Pancreas (tissue), 10 donors: Measurements from ENCODE around the gene CNTN1. TPM values are rescaled to one million over a fixed set of nuclear protein-coding genes. Genes with fewer than 3 reads are reported as not detected.
"Not testable (repeated sequence)": the region's sequence is repeated elsewhere in the genome, so short reads cannot be mapped to it uniquely, and the experiment has no call there.

Source experiments
- ATAC-seq, 4 donors: fragments of 200-7000 bp; cut with Tn5 transposase; one replicate each; pipeline versions ENCODE4 v1.8.0 to v1.9.1; 2020; ENCODE audit warnings: mild to moderate bottlenecking in 4 of 4, moderate library complexity in 4 of 4
- DNase-seq, 6 donors: peaks; one replicate each; pipeline ENCODE4 v3.0.0-alpha.2; 2020
- FAIRE-seq: peaks from 2 replicates; lab custom pipeline; 2012; peaks lifted over from hg19 to GRCh38; lab: Jason Lieb, UNC
- H3K27ac ChIP-seq, 4 donors: fragments of 200-600 bp; sonication (generic); 1 replicate in 3 of 4; 2 replicates in 1 of 4; pipeline versions ENCODE4 v1.5.0 to v1.8.0; 2020
- H3K27me3 ChIP-seq, 4 donors: fragments of 200-600 bp; one replicate each; pipeline ENCODE4 v1.8.0; 2021
- H3K36me3 ChIP-seq, 3 donors: fragments of 200-600 bp; sonication (generic) in 1 of 3; one replicate each; pipeline versions ENCODE4 v1.5.0 to v1.8.0; 2020 to 2021
- H3K4me1 ChIP-seq, 3 donors: fragments of 200-600 bp; one replicate each; pipeline ENCODE4 v1.8.0; 2021
- H3K4me3 ChIP-seq, 4 donors: fragments of 200-600 bp; sonication (generic) in 2 of 4; one replicate each; pipeline versions ENCODE4 v1.5.0 to v1.8.0; 2020 to 2021
- H3K9me3 ChIP-seq, 4 donors: fragments of 200-600 bp; one replicate each; pipeline ENCODE4 v1.8.0; 2021
- WGBS, 2 donors: extraction: QIAGEN DNeasy Blood & Tissue Kit; methylation state at CpG; one replicate each; pipeline ENCODE4 v1.1.7; 2013; 5-methylcytosine and 5-hydroxymethylcytosine counted together
- intact Hi-C, 3 donors: fragments of 100-400 bp; cut with DNase I; formaldehyde crosslinking; loops; one replicate each; pipeline versions ENCODE4 v1.11.1 to v1.14.2; 2022
- polyA plus RNA-seq, 2 donors: library from polyadenylated mRNA; stranded (reverse); fragments of 200-250 nt; gene quantifications; one replicate each; pipeline ENCODE4 v1.2.3, GENCODE V29; 2013
- total RNA-seq, 6 donors: library from RNA; stranded (reverse); fragmentation: NEBNext Ultra II Directional in 4 of 6; extraction: Animal tissue kit (Norgen Biotek cat#: 25700) in 4 of 6; gene quantifications; one replicate each; pipeline versions ENCODE4 v1.2.1 to v1.2.4, GENCODE V29; 2021 to 2023
- TF ChIP-seq, protein P1 (sequence below), 4 donors: fragments of 200-600 bp; sonication (generic) in 3 of 4; IDR thresholded peaks; one replicate each; pipeline versions ENCODE4 v1.5.0 to v1.8.0; 2021; ENCODE audit warnings: antibody characterized with exemption in 4 of 4
- donor health status: healthy with polysubstance abuse.
- donor health status: DM: no; HTN: no; CAD: no; lungs with moderate emphysema.
- donor health status: DM: no; HTN: no; CAD: no.
- donor health status: control.
- donor health status: control.
- donor health status: Bipolar disorder and iron deficiency.
- donor health status: DM: yes; HTN: yes; CAD: no.
- donor health status: DM: no; HTN: no; CAD: no.
- donor health status: DM: no; HTN: no; CAD: no.
- donor health status: DM: yes; HTN: yes; CAD: no.

CNTN1 gene
- total and polyA plus RNA-seq, 8 donors: 1.4 to 13.9 (median 4.6) TPM

- no peak overlapping the region for H3K4me3 ChIP-seq
- H3K27me3 ChIP-seq: no peaks in the 10 kb centered on the region
- TF ChIP-seq, protein P1, sequence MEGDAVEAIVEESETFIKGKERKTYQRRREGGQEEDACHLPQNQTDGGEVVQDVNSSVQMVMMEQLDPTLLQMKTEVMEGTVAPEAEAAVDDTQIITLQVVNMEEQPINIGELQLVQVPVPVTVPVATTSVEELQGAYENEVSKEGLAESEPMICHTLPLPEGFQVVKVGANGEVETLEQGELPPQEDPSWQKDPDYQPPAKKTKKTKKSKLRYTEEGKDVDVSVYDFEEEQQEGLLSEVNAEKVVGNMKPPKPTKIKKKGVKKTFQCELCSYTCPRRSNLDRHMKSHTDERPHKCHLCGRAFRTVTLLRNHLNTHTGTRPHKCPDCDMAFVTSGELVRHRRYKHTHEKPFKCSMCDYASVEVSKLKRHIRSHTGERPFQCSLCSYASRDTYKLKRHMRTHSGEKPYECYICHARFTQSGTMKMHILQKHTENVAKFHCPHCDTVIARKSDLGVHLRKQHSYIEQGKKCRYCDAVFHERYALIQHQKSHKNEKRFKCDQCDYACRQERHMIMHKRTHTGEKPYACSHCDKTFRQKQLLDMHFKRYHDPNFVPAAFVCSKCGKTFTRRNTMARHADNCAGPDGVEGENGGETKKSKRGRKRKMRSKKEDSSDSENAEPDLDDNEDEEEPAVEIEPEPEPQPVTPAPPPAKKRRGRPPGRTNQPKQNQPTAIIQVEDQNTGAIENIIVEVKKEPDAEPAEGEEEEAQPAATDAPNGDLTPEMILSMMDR (IDR thresholded peaks at IDR 0.05): no peak
- FAIRE-seq: no peak
- H3K27ac ChIP-seq: no peak overlapping the region
- no peaks in the 10 kb centered on the region for H3K36me3 ChIP-seq
- WGBS, 2 donors: 78 to 88% methylated on average over 4 of the region's 4 CpGs
- no peak for DNase-seq
- no peak for ATAC-seq
- H3K4me1 ChIP-seq: no peaks in the 10 kb centered on the region
- intact Hi-C loops: no loop called here
- no peaks in the 10 kb centered on the region for H3K9me3 ChIP-seq
Observed at GRCh38 chr12:40727774-40728483, 35.7 kb downstream of the CNTN1 start.

GRCh38 chr12:40730281-40730680 lies 38.0 kb downstream of the CNTN1 start:
- intact Hi-C loops: no loop called here
- Histone ChIP-seq H3K36me3 (no peaks in the 10 kb centered on the region), H3K27me3 (no peaks in the 10 kb centered on the region), H3K4me3 (no peak overlapping the region), H3K27ac (no peak overlapping the region), H3K4me1 (no peaks in the 10 kb centered on the region), H3K9me3 (no peaks in the 10 kb centered on the region)
- WGBS, 2 donors: 48 to 54% methylated on average over 1 of the region's 1 CpG
- no peak for FAIRE-seq
- no peak for DNase-seq
- ATAC-seq: no peak
- TF ChIP-seq, protein P1 (IDR thresholded peaks at IDR 0.05): no peak

DNA sequence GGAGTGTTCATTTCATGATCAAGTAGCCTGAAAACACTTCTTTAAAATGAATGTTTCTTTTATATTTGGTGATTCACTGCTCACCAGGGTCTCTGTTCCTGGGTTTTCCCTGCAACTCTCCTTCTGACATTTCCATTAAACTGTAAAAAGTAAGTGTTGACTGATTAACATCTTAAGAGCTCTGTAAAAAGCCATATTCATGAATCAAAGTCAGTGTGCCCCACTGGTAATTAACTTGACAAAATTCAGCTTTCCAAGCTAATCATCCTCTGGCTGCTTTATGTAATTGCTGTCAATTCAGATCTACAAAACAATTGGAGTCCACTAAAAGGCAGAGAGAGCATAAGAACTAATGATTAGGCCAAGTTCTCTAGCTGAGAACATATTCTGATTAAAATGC lies 41.6 kb downstream of the CNTN1 start:
- DNase-seq: no peak
- intact Hi-C loops: no loop called here
- FAIRE-seq: no peak
- TF ChIP-seq, protein P1 (IDR thresholded peaks at IDR 0.05): no peak
- ATAC-seq: no peak
- H3K27me3 ChIP-seq: no peaks in the 10 kb centered on the region
- H3K27ac ChIP-seq: no peak overlapping the region
- H3K4me3 ChIP-seq: no peak overlapping the region
- H3K36me3 ChIP-seq: no peaks in the 10 kb centered on the region
- no peaks in the 10 kb centered on the region for H3K9me3 ChIP-seq
- H3K4me1 ChIP-seq: no peaks in the 10 kb centered on the region

DNA sequence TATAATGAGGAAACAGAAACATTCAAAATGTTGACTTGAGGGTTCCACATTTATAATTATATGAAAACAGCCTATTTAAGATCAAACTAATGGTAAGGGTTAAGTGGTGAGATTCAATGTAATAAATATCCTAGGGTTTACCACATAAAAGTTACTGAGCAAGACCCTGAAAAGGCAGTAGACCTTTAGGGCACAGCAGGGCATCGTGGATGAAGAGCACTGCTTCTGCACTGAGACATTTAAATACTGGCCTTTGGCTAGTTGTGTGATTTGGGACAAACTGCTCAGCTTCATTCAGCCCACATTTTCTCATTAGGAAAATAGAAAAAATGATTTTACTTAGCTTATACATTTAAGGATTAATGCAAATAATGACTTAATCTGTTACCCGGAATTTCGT lies 42.0 kb downstream of the CNTN1 start:
- H3K4me3 ChIP-seq: no peak overlapping the region
- no peaks in the 10 kb centered on the region for H3K4me1 ChIP-seq
- H3K36me3 ChIP-seq: no peaks in the 10 kb centered on the region
- intact Hi-C loops: no loop called here
- WGBS, 2 donors: 54 to 70% methylated on average over 3 of the region's 3 CpGs
- no peaks in the 10 kb centered on the region for H3K27me3 ChIP-seq
- H3K9me3 ChIP-seq: no peaks in the 10 kb centered on the region
- no peak for ATAC-seq
- FAIRE-seq: no peak
- TF ChIP-seq, protein P1 (IDR thresholded peaks at IDR 0.05): no peak
- no peak overlapping the region for H3K27ac ChIP-seq
- DNase-seq: no peak

GRCh38 chr12:40735551-40736230 lies 43.5 kb downstream of the CNTN1 start:
- no peaks in the 10 kb centered on the region for H3K9me3 ChIP-seq
- FAIRE-seq: no peak
- DNase-seq: no peak
- H3K4me3 ChIP-seq: no peak overlapping the region
- intact Hi-C loops: no loop called here
- H3K36me3 ChIP-seq: no peaks in the 10 kb centered on the region
- no peak overlapping the region for H3K27ac ChIP-seq
- TF ChIP-seq, protein P1 (IDR thresholded peaks at IDR 0.05): no peak
- ATAC-seq: no peak
- 42 to 45% methylated on average over 3 of the region's 3 CpGs for WGBS, 2 donors
- no peaks in the 10 kb centered on the region for H3K4me1 ChIP-seq
- no peaks in the 10 kb centered on the region for H3K27me3 ChIP-seq

DNA sequence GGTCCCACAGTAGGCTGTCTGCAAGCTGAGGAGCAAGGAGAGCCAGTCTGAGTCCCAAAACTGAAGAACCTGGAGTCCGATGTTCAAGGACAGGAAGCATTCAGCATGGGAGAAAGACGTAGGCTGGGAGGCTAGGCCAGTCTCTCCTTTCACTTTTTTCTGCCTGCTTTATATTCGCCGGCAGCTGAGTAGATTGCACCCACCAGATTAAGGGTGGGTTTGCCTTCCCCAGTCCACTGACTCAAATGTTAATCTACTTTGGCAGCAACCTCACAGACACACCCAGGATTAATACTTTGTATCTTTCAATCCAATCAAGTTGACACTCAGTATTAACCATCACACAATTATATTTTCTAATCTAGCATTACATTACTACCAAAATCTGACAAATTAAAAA lies 45.2 kb downstream of the CNTN1 start:
- ATAC-seq, H3K27me3 ChIP-seq, intact Hi-C loops, H3K4me3 ChIP-seq, H3K9me3 ChIP-seq, H3K27ac ChIP-seq, FAIRE-seq, H3K36me3 ChIP-seq, H3K4me1 ChIP-seq, DNase-seq: not testable (repeated sequence)
- WGBS, 2 donors: 75 to 88% methylated on average over 4 of the region's 4 CpGs
